Panc1 (cell line): Measurements from ENCODE around the gene SYNPO2L.
"Not testable (repeated sequence)": the region's sequence is repeated elsewhere in the genome, so short reads cannot be mapped to it uniquely, and the experiment has no call there.

Source experiments
- CTCF ChIP-seq: fragments of 450-650 bp; IDR thresholded peaks from 2 replicates; pipeline ENCODE4 v1.5.1; 2017; ENCODE audit warnings: mild to moderate bottlenecking
- POLR2AphosphoS5 ChIP-seq: IDR thresholded peaks from 2 replicates; pipeline ENCODE4 v1.6.1; 2012; ENCODE audit warnings: mild to moderate bottlenecking, low read depth, low read length, moderate library complexity
- SIN3A ChIP-seq: IDR thresholded peaks from 2 replicates; pipeline ENCODE4 v1.6.1; 2012; ENCODE audit warnings: low read depth, mild to moderate bottlenecking, low read length, moderate library complexity, borderline replicate concordance; ENCODE audit not compliant: insufficient read depth

DNA sequence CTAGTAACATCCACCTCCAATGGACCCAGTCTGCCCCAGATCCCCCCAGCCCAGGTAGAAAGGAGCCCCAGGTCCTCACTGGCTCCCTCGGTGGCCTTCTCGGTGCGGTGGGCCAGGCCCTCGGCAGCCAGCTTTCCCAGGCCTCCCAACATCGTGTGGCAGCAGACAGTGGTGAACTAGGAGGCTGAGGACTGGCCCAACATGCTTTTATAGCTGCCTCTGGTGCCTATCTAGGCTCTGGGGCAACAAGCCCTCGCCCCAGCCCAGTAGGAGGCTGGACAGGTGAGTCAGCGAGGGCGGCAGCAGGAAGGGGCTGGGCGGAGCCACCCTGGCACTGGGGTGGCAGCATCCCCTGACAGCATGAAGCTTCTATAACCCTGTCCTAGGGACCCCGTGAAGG is 7.8 kb upstream of the SYNPO2L start:
- TF ChIP-seq SIN3A, POLR2AphosphoS5, CTCF: not testable (repeated sequence)
